ENCODE data around the gene PLCB4.

DNA sequence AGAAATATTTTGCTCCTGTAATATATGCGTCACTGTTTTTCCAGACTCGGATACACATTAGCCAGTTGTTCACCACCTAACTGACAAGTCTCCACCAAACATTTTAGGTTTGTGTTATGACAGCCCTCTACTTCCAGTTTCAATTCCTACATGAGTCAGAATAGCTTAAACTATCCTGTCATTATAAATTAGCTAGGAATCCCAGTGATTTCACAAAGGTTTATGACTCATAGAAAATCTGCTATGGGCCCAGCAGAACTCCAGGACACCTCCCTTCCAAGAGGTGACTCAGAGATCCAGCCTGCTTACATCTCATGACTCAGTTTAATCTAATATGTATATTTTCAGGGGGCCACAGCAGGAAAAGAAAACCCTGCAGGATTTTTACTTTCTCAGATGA, 17.4 kb upstream of the PLCB4 start:
- no peak for TF ChIP-seq CTCF (IDR thresholded peaks at IDR 0.05; ENCODE audit: insufficient read depth, low read length)
- no peak for TF ChIP-seq POLR2AphosphoS5 (IDR thresholded peaks at IDR 0.05; ENCODE audit: low read depth)
